ENCODE data around the gene HEXIM1.

- TF ChIP-seq CTCF (IDR thresholded peaks at IDR 0.05), result no peak
- no peak for TF ChIP-seq ZFX (IDR thresholded peaks at IDR 0.05; ENCODE audit: borderline replicate concordance)
Measured at GRCh38 chr17:45146592-45146889, 1.7 kb upstream of the HEXIM1 start.

Measured in 22Rv1 (cell line).